ENCODE results near the gene NRAP. TPM values are rescaled to one million over a fixed set of nuclear protein-coding genes. Genes with fewer than 3 reads are reported as not detected.

NRAP gene
- total and polyA plus RNA-seq, 2 of the 8 experiments (the other 6 are each of a cell fraction or from before 2014, with no cell fraction given), result not detected

- Histone ChIP-seq H3K36me3 (ENCODE audit: control insufficient read depth in 2 of 4, insufficient read depth in 4 of 4, low read length in 3 of 4) (no peaks in the 10 kb centered on the region), H3K23ac (ENCODE audit: insufficient read length) (no peak overlapping the region), H2AK5ac (ENCODE audit: low read depth, low read length) (no peak overlapping the region), H3K79me2 (ENCODE audit: control insufficient read depth in 1 of 2, insufficient read depth in 2 of 2, low read length in 2 of 2) (no peaks in the 10 kb centered on the region), H2BK20ac (ENCODE audit: low read length) (no peak overlapping the region), H3K9me3 (ENCODE audit: insufficient read depth in 2 of 2, low read depth in 1 of 2, low read length in 1 of 2) (no peaks in the 10 kb centered on the region), H2BK15ac (ENCODE audit: low read length) (no peak overlapping the region), H3K14ac (ENCODE audit: insufficient read length) (no peak overlapping the region), H4K91ac (replicated peaks; ENCODE audit: insufficient read length, low read length) (no peak overlapping the region), H4K5ac (ENCODE audit: insufficient read length, low read depth, low read length) (no peak overlapping the region), H3K4ac (replicated peaks; ENCODE audit: insufficient read length, low read depth, low read length) (no peak overlapping the region), H3K4me2 (ENCODE audit: insufficient read depth in 1 of 2, low read depth in 2 of 2, low read length in 2 of 2) (no peak overlapping the region; a peak in 1 of 4 replicates), H3K27ac (ENCODE audit: low read depth, low read length) (no peak overlapping the region), H3K27me3 (replicated peaks in 1 of 4; ENCODE audit: control insufficient read depth in 3 of 4, extremely low read depth in 1 of 4, insufficient read depth in 3 of 4, low read length in 3 of 4) (peaks cover 0 to 9% (median under 1%) of the 10 kb centered on the region in 4 experiments; a peak in 3 of 7 replicates), H2BK5ac (ENCODE audit: low read depth, low read length) (no peak overlapping the region), H2BK12ac (ENCODE audit: low read depth, low read length) (0 out of 2 replicates have a peak overlapping the region, but pooled peaks have one; percentile 31), H3K18ac (ENCODE audit: extremely low read depth, low read length) (no peak overlapping the region), H3K56ac (replicated peaks; ENCODE audit: insufficient read length, low read depth, low read length) (no peak overlapping the region), H3K4me3 (ENCODE audit: extremely low read depth in 1 of 4, insufficient read depth in 2 of 4, low read depth in 3 of 4, low read length in 4 of 4) (no peak overlapping the region), H2BK120ac (replicated peaks; ENCODE audit: low read depth, low read length) (no peak overlapping the region), H3K4me1 (replicated peaks in 1 of 4; ENCODE audit: control insufficient read depth in 3 of 4, insufficient read depth in 4 of 4, low read length in 3 of 4) (peaks cover 2 to 23% (median 13%) of the 10 kb centered on the region in 4 experiments), H4K20me1 (replicated peaks in 1 of 2; ENCODE audit: control insufficient read depth in 1 of 2, insufficient read depth in 2 of 2, low read length in 2 of 2) (no peaks in the 10 kb centered on the region), H2AFZ (ENCODE audit: low read length) (no peak overlapping the region), H4K8ac (ENCODE audit: extremely low read depth, insufficient read depth, low read length) (no peak overlapping the region), H3K23me2 (ENCODE audit: low read depth, low read length) (no peaks in the 10 kb centered on the region), H3K9ac (replicated peaks in 1 of 4; ENCODE audit: extremely low read depth in 1 of 4, low read depth in 3 of 4, low read length in 3 of 4) (no peak overlapping the region), H3K79me1 (ENCODE audit: low read depth, low read length) (no peaks in the 10 kb centered on the region)
- ChIA-PET CTCF (ENCODE audit: partially characterized antibody) (interaction anchor here (0.6 to 1.7 kb wide), 5 partner anchors 9 to 1020 kb away, joined by 3 to 4 read pairs (median 3); no protein-coding TSS in a partner anchor), POLR2A (ENCODE audit: partially characterized antibody) (no interaction called here)
- 64% methylated on average over 26 of the region's 26 CpGs; no CpG with 5 or more reads in 1 of the 2 experiments for WGBS, 2 experiments (ENCODE audit: extremely low coverage in 1 of 2, insufficient coverage in 1 of 2, insufficient read length in 1 of 2, insufficient replicate concordance in 2 of 2, low coverage in 1 of 2, low lambda C conversion rate in 2 of 2, missing lambda C conversion rate in 1 of 2)
- peak; percentile 33 to 43 (median 39); a peak in 3 of 4 replicates for TF ChIP-seq CTCF (IDR thresholded peaks at IDR 0.05; ENCODE audit: control extremely low read depth in 1 of 3, insufficient read depth in 1 of 3, low read depth in 1 of 3, low read length in 3 of 3)
- TF ChIP-seq SP4 (IDR thresholded peaks at IDR 0.05; ENCODE audit: low read length), result no peak
- peak; percentile 24 for FAIRE-seq
- DNase-seq (ENCODE audit: low read depth in 1 of 2, low spot score in 2 of 2), result peak in 1 of 2 experiments; percentile 64
Observed at GRCh38 chr10:113610631-113611601, 52.9 kb downstream of the NRAP start.
